Transverse colon (tissue), 4 donors: ENCODE results near the gene PRKCE. TPM values are rescaled to one million over a fixed set of nuclear protein-coding genes. Genes with fewer than 3 reads are reported as not detected.

Experiments used
- DNase-seq: peaks from one replicate; pipeline ENCODE4 v3.0.0-alpha.2; 2019
- H3K27ac ChIP-seq, 4 donors: fragments of 200-600 bp; sonication (generic); 2 replicates each; pipeline ENCODE4 v1.5.1; 2016 to 2018; ENCODE audit warnings: inconsistent platforms in 4 of 4
- H3K27me3 ChIP-seq: fragments of 200-600 bp; sonication (generic); 2 replicates; pipeline ENCODE4 v1.5.1; 2017; ENCODE audit warnings: inconsistent platforms
- H3K36me3 ChIP-seq, 4 donors: fragments of 200-600 bp; sonication (generic); 2 replicates each; pipeline ENCODE4 v1.5.1; 2017 to 2019; ENCODE audit warnings: inconsistent platforms in 4 of 4
- H3K4me1 ChIP-seq, 4 donors: fragments of 200-600 bp; sonication (generic); 2 replicates each; pipeline ENCODE4 v1.5.1; 2017 to 2020; ENCODE audit warnings: inconsistent platforms in 4 of 4
- H3K4me3 ChIP-seq, 4 donors: fragments of 200-600 bp; sonication (generic); 1 replicate in 1 of 4; 2 replicates in 3 of 4; pipeline versions ENCODE4 v1.5.1 to v1.6.1; 2017 to 2019; ENCODE audit warnings: inconsistent platforms in 4 of 4
- H3K9me3 ChIP-seq, 2 donors: fragments of 200-600 bp; sonication (generic); 2 replicates each; pipeline ENCODE4 v1.5.1; 2017 to 2019; ENCODE audit warnings: inconsistent platforms in 2 of 2
- CTCF ChIP-seq, 5 experiments: fragments of 200-600 bp in 3 of 5; fragments of 450-650 bp in 2 of 5; sonication (generic) in 3 of 5; IDR thresholded peaks; 1 replicate in 2 of 5; 2 replicates in 3 of 5; pipeline ENCODE4 v1.5.1; 2016 to 2017; ENCODE audit warnings: antibody characterized with exemption in 5 of 5, inconsistent platforms in 3 of 5, mild to moderate bottlenecking in 2 of 5, moderate library complexity in 1 of 5
- EP300 ChIP-seq: sonication (generic); formaldehyde crosslinking; IDR thresholded peaks from one replicate; pipeline ENCODE4 v1.6.1; 2017; ENCODE audit warnings: antibody characterized with exemption, low read depth
- POLR2A ChIP-seq: fragments of 450-650 bp; IDR thresholded peaks from one replicate; pipeline ENCODE4 v1.6.1; 2016; ENCODE audit warnings: antibody characterized with exemption, mild to moderate bottlenecking, moderate library complexity
- POLR2AphosphoS5 ChIP-seq, 3 donors: sonication (generic); formaldehyde crosslinking; IDR thresholded peaks; one replicate each; pipeline ENCODE4 v1.6.1; 2016; ENCODE audit warnings: antibody characterized with exemption in 3 of 3
- WGBS, 2 donors: methylation state at CpG; one replicate each; pipeline ENCODE4 v1.1.5; 2018; ENCODE audit warnings: low coverage in 1 of 2; 5-methylcytosine and 5-hydroxymethylcytosine counted together
- in situ Hi-C, 4 donors: fragments of 200-750 bp; cut with MboI; loops; one replicate each; pipeline versions ENCODE4 v1.15.0 to v1.15.1; 2017; ENCODE audit warnings: low sequenced_read_pairs in 3 of 4, low pct_ligation_motif_present in 1 of 4, low pct_unique_long_range_greater_than_20kb in 1 of 4
- intact Hi-C: fragments of 100-400 bp; cut with DNase I; formaldehyde crosslinking; loops from one replicate; pipeline ENCODE4 v1.15.1; 2023; ENCODE audit warnings: low total_unique reads
- total RNA-seq, 4 donors: library from RNA; depleted of rRNA; stranded (reverse); fragments of >200 nt; gene quantifications; one replicate each; pipeline ENCODE4 v1.1.0, GENCODE V29; 2016

Gene PRKCE
- total RNA-seq, 4 donors from 2014 or later, result 8.6 to 20.6 (median 11.3) TPM

DNA sequence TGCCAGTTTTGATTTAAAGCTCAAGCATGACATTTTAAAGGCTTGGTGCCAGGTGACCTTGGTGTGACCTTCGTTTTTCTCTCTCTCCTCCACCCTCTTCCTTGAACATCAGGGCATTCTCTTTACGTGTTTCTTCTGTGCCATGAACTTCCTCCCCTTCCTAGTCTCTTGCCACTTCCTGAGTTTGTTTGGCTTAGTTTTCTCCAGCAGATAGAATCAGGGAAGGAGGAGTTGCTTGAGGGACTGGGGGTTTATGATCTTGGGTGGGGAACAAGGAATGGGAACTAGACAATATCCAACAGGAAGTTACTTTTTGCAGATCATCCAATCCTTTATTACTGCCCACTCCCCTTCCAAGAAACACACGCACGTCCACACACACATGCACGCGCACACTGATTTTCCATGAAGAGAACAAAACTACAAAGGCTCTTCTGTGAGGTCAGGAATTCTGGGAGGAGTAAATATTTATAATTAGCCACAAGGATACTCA lies 435.1 kb downstream of the PRKCE start:
- Histone ChIP-seq H3K4me3 (no peak overlapping the region), H3K4me1 (peaks cover 0 to 3% (median 0%) of the 10 kb centered on the region in 4 donors), H3K9me3 (no peaks in the 10 kb centered on the region), H3K36me3 (no peaks in the 10 kb centered on the region), H3K27ac (peak overlapping the region in 2 of 4 donors; percentile 9 to 21), H3K27me3 (no peaks in the 10 kb centered on the region)
- intact Hi-C loops (no loop called here), in situ Hi-C loops (no loop called here)
- WGBS, 2 donors, result 73 to 80% methylated on average over 3 to 6 of the region's 6 CpGs
- DNase-seq, result no peak
- TF ChIP-seq EP300 (no peak), CTCF (IDR thresholded peaks at IDR 0.05) (no peak), POLR2AphosphoS5 (IDR thresholded peaks at IDR 0.05) (no peak), POLR2A (no peak)

DNA sequence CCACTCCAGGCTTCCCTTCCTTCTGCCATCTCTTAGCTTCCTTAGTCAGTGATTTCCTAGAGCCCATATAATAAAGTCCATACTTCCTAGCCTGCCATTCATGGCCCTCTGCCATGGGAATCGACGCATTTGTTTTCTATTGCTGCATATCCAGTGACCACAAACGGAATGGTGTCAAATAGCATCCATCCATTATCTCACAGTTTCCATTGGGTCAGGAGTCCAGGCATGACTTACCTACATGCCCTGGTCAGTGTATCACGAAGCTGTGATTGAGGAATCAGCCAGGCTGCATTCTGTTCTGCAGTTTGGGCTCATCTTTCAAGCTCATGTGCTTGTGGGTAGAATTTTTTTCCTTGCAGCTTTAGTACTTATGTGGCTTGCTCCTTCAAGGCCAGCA lies 436.0 kb downstream of the PRKCE start:
- Histone ChIP-seq H3K27me3 (no peaks in the 10 kb centered on the region), H3K9me3 (no peaks in the 10 kb centered on the region), H3K4me1 (peaks cover 0 to 3% (median 0%) of the 10 kb centered on the region in 4 donors), H3K36me3 (no peaks in the 10 kb centered on the region), H3K4me3 (no peak overlapping the region), H3K27ac (peak overlapping the region in 1 of 4 donors; percentile 21)
- intact Hi-C loops (no loop called here), in situ Hi-C loops (no loop called here)
- WGBS, 2 donors, result 93% methylated on average over 4 of the region's 4 CpGs; no CpG with 5 or more reads in 1 of the 2 donors
- TF ChIP-seq EP300 (no peak), CTCF (IDR thresholded peaks at IDR 0.05) (no peak), POLR2AphosphoS5 (IDR thresholded peaks at IDR 0.05) (no peak), POLR2A (no peak)
- DNase-seq, result no peak

DNA sequence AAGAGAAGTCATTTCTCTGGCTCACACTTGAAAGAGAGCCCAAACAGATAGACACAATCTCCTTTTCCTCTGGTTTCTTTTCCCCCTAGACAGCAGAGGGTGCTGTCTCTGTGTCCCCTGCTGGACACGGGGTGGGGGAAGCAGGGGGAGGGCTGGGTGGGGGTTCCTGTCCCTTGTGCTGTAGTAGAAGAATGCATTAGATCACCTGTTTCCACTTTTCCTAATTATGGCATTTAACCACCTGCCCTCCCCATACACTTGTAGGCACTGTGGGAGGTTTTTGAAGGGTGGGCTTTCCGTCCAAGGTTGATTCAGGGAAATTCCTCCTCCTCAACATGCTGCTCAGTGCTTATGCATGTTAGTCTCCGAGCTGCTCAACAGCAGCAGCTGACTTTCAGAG lies 439.5 kb downstream of the PRKCE start:
- Histone ChIP-seq H3K36me3 (peaks cover 0 to 4% (median 0%) of the 10 kb centered on the region in 4 donors), H3K27me3 (no peaks in the 10 kb centered on the region), H3K4me3 (no peak overlapping the region), H3K27ac (no peak overlapping the region), H3K9me3 (no peaks in the 10 kb centered on the region), H3K4me1 (peaks cover 0 to 3% (median 0%) of the 10 kb centered on the region in 4 donors)
- in situ Hi-C loops (no loop called here), intact Hi-C loops (no loop called here)
- WGBS, 2 donors, result 26% methylated on average over 3 of the region's 3 CpGs; no CpG with 5 or more reads in 1 of the 2 donors
- DNase-seq, result no peak
- TF ChIP-seq CTCF (IDR thresholded peaks at IDR 0.05), result no peak
- no peak for TF ChIP-seq POLR2AphosphoS5 (IDR thresholded peaks at IDR 0.05)
- no peak for TF ChIP-seq POLR2A
- TF ChIP-seq EP300, result no peak

GRCh38 chr2:46091961-46092667 lies 440.6 kb downstream of the PRKCE start:
- TF ChIP-seq POLR2A (no peak), POLR2AphosphoS5 (IDR thresholded peaks at IDR 0.05) (no peak), EP300 (no peak), CTCF (IDR thresholded peaks at IDR 0.05) (no peak)
- Histone ChIP-seq H3K27me3 (no peaks in the 10 kb centered on the region), H3K27ac (no peak overlapping the region), H3K36me3 (peaks cover 0 to 4% (median 0%) of the 10 kb centered on the region in 4 donors), H3K9me3 (no peaks in the 10 kb centered on the region), H3K4me3 (no peak overlapping the region), H3K4me1 (no peaks in the 10 kb centered on the region)
- intact Hi-C loops (no loop called here), in situ Hi-C loops (no loop called here)
- 90 to 91% methylated on average over 6 of the region's 6 CpGs for WGBS, 2 donors
- DNase-seq, result no peak
